ENCODE measurements around the gene FLT3. TPM values are rescaled to one million over a fixed set of nuclear protein-coding genes. Genes with fewer than 3 reads are reported as not detected.

The FLT3 gene
- polyA plus RNA-seq, 5 donors: 0.29 to 0.55 (median 0.42) TPM

DNA sequence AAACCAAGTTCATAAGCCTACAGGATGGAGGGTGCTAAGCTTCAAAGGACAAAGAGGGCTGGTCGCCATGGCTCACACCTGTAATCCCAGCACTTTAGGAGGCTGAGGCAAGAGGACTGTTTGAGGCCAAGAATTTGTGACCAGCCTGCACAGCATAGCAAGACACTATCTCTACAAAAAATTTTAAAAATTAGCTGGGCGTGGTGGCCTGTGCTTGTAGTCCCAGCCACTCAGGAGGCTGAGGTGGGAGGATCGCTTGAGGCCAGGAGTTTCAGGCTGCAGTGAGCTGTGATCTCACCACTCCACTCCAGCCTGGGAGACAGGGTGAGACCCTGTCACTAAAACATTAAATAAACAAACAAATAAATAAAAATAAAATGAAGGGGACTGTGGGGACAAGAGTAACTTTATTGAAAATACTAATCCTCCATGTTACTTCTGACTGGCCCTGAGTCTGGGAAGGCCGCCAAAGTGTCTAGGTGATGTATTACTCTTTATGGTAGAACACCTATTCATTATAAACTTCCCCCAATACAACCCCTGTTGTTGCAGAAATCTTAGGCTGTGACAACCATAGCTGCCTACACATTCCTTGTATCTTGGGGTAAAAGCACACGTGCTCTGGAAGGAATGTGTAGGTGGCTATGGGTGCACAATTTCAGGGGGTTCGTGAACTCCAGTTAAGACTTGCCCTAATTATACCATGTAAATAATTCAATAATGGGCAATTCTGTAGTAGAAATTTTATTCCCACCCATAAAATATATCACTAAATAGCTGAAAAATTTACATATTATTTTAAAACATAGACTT lies 97.3 kb downstream of the FLT3 start:
- DNase-seq: no peak

- no peak for DNase-seq
Measured at GRCh38 chr13:28001837-28002473, 98.4 kb downstream of the FLT3 start.

GRCh38 chr13:28001049-28001448 lies 99.3 kb downstream of the FLT3 start:
- DNase-seq: no peak

DNA sequence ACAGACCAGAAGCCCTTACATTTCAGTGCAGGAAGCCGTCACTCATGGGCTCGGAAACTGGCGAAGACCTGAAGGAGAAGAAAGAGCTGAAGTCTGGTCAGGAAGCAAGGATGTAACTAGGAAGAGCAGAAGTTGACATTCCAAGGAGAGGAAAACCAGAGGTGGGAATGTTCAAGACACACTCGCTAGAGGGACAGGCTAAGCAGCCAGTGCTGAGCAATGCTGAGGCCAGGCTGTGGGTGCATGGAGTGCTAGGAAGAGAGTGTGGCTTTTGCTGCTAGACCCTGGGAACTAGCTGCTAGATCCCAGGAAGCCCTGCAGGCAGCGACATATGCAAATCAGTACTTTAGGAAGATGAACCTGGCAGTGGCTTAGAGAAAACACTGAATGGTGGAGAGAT lies 99.8 kb downstream of the FLT3 start:
- DNase-seq: no peak

DNA sequence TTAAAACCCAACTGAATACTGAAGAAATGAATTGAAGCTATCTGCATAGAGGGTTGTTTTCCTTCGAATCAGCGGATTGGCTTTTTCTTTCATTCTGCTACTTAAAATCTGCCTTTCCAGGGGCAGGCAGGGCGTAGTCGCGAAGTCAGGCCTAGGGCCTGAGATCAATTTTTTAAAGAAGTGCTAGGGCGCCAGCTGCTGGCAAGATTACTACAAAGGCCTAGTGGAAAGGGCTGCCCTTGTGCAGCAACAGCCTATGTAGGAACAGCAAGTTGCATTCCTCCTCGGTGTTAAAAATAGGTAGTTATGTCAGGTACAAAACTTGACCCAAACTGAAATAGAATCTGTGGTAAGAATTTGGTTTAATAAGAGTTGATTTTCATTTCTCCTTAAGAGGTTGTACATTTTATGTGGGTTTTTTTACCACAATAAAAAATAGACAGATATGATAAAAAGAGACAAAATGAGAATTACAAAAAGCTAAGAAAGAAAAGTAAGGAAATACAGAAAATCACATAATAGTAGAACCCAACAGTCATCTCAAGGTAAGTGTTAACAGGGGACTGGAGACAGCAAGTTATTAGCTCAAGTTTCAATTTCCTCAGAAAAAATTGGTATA lies 102.4 kb downstream of the FLT3 start:
- peak in 1 of 2 donors; percentile 16 for DNase-seq

- no peak for DNase-seq
Measured at GRCh38 chr13:27991881-27992280, 108.5 kb downstream of the FLT3 start.

- no peak for DNase-seq
Measured at GRCh38 chr13:27988520-27988919, 111.9 kb downstream of the FLT3 start, which contains the start of gene URAD. Gene URAD, minus strand, starts transcription at chr13:27988693. Its CDS starts 56 bp downstream, at chr13:27988637.

DNA sequence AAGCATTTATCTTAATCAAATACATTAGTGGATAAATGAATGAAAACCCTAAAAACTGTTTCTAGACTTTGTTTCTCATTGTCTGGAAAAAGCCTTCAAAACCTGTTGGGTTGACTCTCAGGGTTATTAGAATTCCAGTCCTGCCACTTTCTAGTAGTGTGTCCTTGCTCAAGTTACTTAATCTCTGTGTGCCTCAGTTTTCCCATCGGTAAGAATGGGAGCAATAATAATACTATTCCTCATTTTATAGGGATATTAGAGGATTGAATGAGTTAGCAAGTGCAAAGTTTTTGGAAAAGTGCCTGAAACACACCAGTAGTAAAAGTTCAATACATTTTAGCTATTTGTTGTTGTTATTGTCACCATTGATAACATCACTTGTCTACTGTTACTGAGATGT lies 114.8 kb downstream of the FLT3 start:
- DNase-seq: no peak

- DNase-seq: no peak
Measured at GRCh38 chr13:27982361-27982760, 118.0 kb downstream of the FLT3 start.

DNA sequence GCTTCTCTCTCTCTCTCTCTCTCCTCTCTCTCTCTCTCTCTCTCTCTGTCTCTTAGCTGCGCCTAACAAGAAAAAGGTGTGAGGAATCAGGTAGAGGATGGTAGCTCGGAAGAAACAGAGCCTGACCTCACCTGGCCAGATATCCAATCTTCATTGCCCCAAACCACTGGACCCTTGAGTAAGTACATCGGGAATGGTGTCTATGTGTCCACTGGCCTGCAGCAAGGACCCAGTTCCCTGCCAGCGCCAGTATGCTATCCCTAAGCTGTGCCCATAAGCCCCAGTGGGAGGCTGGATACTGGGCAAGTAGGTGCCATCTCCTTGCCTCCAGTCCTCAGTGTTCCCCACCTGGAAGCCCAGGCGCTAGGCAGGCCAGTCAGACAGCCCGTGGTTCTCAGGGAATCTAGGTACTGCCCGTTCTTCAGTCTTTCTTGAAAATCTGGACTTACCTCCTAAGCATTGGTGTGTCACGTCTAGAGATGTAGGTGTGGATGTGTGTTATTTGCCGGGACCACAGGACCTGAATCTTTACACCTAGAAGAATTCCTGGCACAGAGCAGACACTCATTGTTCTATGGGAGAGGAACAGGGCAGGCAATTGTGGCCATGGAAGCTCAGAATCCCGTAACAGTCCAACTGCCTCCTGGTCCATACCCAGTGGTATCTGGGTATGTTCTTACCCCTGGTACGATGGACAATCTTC lies 119.2 kb downstream of the FLT3 start:
- no peak for DNase-seq

DNA sequence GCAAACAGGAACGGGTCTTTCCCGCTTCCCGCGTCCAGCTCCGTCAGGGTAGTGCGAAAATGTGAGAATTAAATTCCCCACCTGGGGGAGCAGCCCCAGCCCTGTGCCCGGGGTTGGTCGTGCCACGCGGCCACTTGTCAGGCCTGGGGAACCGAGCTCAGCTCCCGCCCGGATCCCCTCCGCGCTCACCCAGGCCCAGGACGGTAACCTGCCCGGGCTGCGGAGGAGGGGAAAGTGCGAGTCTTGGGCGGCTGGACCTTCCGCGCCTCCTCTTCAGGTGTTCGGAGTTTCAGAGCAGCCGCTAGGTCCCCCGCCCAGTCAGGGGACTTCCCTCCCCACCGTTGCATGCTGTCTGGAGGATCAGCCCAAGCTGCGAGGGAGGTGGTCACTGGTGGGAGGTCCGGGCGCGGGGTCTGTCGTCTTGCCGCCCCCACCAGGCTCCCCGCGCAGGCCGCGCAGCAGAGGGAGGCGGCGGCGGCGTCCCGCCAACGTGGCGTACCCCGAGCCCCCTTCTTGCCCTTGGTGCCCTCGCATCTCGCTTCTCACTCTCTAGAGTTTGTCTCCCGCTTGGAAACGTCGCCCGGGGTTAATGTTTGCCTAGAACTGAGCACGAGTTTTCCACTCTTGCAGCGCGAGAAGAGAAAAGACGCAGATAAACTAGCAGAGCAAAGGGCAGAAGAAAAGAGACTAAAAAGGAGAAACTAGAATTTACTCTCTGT lies 119.9 kb downstream of the FLT3 start:
- DNase-seq: no peak

DNA sequence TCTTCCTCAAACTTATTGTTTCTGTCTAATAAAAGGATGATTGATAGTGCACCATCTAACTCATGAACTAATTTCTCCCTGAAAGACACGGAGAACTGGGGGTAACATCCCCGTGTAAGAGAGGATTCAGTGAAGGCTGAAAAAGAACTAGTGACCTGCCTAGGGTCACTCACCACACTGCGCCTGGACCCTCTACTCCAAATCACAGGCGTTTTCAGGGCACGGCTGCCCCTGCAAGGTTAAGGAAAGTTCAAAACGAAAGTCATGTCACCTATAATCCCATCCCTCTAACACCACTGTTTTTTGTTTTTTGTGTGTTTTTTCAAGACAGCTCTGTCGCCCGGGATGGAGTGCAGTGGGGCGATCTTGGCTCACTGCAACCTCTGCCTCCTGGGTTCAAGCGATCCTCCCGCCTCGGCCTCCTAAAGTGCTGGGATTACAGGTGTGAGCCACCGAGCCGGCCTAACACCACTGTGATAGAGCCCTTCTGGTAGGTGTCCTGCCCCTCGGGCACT lies 120.6 kb downstream of the FLT3 start:
- DNase-seq: no peak

DNA sequence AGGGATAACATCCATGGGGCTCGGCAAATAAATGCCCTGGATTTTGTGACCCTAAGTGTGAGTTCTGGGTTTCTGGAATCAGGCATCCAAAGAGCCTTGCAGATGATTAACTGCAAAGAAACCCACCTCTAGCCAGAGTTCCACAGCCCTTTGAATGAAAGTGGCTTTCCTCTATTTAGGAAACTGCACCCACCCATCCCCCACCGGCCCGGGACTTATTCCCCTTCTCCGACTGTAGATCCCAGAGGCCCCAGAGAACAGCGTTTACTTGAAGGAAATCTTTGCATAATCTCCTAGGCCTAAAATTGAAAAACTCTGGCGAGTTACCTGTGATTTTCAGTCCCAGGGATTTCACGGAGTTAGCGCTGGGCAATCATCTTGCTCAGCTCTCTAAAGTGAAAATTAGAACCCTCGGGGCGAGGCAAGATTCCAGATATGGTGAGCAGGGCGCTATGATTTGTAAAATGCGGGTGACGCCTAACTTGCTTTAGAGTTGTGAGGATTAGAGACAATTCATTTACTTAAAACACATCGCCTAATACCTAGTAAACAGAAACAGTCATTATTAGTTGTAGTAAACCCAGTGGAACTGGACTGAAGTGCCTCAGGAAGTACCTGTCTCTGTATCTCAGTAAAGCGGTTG lies 121.3 kb downstream of the FLT3 start:
- no peak for DNase-seq

DNA sequence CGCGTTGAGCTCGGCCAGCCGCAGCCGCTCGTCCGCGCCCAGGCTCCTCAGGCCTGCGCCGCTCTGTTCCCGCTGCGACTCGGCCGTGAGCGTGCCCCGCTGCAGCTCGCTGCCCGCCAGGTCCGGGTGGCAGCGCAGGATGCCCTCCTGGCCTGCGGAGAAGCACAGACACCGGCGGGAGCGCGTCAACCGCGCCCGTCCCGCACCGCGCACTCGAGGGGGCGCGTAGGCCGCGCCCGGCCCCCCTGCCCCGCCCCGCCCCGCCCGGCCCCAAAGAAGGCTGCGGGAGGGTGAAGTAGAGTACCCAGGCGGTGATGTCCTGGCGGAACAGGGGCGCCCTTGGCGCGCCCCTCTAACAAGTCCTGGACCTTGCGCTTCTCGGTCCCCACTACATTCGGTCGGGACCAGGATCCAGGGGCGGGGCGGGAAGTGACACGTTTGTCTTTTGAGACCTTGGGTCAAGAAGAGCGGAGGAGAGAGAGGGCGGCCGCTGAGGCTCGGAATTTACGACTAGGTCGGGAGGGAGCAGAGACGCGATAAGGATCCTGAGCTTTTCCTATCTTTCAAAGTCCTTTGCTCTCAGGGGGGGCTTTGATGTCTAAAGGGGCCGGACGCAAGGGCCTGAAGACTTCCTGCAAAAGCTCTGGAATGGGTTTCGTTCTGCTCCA lies 121.9 kb downstream of the FLT3 start:
- no peak for DNase-seq

DNA sequence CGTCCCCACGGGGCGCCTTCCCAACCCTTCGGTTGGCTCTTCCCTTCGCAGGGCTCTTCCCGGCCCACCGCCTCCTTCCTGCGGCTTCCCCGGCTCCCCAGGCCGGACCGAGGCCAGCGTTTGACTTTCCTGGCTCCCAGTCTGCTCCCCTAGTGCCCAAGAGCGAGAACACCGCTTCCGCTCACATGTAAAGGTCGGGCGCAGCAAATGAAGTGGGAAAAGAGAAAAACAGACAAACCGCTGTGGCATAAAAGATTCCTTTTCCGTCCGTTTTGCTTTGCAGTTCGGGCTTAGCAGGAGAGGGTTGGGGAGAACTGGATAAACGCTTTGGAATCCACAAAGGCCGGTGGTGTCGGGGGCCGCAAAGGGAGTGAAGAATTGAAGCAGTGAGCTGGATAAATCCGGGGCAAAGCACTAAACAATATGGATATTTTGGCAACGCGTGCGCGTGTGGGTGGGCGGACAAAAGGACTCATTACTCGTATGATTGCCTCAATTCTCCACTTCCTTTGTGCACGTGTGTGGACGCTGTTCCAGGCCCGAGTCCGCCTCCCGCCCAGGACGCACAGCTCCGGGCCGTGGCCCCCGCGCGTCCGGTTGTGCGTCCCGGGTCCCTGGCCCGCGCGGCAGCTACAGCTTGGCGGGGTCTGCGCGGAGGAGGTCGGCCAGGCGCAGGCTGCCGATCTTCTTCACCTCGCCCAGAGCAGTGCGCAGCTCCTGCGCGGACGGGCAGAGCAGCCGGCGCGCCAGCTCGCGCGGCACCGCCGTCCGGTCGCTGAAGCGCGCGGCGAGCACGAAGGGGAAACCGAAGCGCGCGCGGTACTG lies 122.7 kb downstream of the FLT3 start:
- no peak for DNase-seq

- no peak for DNase-seq
Measured at GRCh38 chr13:27976362-27977091, 123.8 kb downstream of the FLT3 start.

- DNase-seq: no peak
Measured at GRCh38 chr13:27975564-27976361, 124.6 kb downstream of the FLT3 start.
